Activated naive CD8-positive, alpha-beta T cell treated with anti-CD3 and anti-CD28 coated beads, Interleukin-2, amount 50 U/mL, for 16 hours (primary cell): ENCODE data around the gene LINGO1.
A peak's percentile ranks its signal among the peaks of the same experiment; 100 is the strongest.

Experiments
- DNase-seq: peaks from one replicate; pipeline ENCODE4 v3.0.0-alpha.2; 2020; ENCODE audit warnings: low read depth, low spot score

LINGO1 gene

DNA sequence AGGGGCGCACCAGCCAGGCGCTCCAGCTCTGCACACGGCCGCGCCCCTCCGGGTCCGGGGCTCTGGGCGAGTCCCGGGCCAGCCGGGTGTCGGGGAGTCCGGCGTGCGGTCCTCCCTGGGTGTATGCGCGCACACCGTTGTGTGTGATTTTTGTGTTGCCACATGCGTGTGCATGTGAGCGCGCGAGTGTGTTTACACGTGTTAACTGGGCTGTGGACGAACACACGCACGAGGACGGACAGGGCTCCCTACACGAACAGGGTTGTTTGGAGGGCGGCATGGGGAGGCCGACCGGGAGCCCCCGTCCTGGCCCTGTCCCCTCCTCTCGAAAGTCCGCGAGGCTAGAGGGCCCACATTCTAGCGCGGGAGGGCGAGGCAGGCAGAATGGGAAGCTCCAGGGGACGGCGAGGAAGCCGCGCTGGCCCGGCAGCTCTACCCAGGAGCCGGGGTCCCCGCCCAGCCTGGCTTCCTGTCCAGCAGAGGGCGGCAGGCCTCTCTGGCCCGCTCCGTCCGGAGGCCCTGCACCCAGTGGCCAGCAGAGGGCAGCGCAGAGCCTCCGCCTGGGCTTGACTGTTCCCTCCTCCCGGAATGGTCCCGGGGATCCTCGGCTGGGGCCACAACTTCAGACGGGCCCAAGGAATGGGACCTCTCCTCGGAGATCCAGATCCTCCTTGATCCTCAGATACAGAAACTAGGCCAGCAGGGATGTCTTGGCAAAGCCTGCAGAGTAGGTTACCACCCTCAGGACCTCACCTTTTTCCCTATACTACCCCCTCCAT, 611 bp upstream of the LINGO1 start:
- peak; percentile 8 for DNase-seq

DNA sequence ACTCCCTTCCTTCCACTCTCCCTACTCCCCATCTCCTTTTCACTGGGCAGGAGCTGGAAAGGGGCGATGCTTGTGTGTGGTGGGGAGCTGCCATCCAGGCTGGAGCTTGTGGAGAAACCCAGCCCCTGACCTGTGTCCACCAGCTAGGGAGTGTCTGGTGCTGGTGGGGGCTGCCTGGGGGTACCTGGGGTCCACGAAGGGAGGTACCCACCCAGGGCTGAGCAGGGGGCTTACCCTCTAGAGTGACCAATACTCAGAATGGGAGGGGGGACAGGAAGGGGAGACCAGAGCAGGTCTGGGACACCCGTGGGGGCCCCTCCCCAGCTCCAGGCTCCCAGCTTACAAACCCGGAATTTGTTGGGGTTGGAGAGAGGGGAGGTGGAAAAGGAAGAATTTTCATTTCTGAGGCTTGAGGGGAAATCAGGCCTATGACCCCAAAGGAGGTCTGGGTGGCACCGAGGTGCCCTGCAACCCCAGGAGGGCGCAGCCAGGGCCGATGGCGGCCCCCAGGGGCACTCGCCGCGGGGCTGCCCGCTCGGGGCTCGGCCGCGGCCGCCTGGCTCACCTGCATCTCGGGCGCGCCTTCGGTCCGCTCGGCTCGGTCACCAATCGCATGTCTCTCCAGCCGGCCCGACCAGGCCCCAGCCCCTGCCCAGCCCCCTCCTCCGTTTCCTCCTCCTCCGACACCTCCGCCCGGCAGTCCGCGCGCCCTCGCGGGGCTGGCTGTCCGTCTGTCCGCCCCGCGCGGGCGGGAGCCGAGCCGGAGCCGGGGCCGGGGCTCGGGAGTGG, 773 bp downstream of the LINGO1 start:
- DNase-seq: no peak

DNA sequence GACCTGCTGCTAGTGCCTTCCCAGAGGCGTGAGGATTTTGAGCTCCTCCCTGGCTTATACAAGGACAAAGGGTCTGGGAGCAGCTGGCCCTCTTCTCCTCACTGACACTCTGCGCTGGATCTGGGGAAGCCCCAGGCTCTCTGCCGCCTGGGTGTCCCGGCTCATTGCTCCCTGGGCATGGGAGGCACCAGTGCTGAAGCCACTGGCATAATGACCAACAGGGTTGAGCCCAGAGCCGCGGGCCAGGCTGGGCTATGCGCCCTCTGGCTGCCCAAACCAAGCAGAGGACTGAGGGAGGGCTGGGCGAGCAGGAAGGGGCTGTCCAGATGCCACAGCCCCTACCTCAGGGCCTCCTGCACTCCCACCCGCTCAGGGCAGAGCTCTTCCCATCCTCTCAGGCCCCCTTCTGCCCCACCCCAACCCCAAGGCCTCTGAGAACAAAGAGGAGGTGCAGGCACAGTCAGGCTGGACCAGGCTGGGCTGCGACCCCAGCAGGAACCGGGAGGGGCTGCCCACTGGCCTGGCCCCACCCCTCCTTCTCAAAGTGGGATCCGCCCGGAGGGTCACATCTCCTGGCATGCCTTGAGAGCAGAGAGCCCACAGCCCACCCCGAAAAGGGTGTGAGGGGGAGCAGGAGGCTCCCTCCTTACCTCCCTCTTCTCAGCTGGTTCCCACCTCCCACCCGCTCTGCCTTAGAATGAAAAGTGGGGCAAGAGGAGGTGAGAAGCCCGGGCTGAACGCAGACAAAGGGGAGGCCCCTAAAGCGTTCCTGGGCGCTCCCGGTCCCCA, 1.6 kb downstream of the LINGO1 start:
- DNase-seq: no peak

DNA sequence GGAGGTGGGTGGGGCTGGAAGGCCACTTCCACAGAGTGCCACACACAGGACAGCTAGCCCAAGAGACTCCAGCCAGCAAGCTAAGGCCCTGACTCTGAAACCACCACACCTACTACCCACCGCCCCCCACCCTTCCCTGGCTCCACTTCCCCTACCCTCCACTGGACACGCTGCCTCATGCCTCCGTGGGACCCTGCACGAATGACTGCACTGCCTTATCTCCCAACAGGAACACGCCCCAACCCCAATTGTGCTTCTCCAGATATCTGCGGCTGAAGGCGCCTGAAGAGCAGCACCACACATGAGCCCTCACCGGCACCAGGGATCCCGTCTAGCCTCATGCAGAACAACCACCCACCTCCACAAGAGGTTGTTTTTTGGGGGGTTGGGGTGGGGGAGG, 2.7 kb downstream of the LINGO1 start:
- no peak for DNase-seq

DNA sequence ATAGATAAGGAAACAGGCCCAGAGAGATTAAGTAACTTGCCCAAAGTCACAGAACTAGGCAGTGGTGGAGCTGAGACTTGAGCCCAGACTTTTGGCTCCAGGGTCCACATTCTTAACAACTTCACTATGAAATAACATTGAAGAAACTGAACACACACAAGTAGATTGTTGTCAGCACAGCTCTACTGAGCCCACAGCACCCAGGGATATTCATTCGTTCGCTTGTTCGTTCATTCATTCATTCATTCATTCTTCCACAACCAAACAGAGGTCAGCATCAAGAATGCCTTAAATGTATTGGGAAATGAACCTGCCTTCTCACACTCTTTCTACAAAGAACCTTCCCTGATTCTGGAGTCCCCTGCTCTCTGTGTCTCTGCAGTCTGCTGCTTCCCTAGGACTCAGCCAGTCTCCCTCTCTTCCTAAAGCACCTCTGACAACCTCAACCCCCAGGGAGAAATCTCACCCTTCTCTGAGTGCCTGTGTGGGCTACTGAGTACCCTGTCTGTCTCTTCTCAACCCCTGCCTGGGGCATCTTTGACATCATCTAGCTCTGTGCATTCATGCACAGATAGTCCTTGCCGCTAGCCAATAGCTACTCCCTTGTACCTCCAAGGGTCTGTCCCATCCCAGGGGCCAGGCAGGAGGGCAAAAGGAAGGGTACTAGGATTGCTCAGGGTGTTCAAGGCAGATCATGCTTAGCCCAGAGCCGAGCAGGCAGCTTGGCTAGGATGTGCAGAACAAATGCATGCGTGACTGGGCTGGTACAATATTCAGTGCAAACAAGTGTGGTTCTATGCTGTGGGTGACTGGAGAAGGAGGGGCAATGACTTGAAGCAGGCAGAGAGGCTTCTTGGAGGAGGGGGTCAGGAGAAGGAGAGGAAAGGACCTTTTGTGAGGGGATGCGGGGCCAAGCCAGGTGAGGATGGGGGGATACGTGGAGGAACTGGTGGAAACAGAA, 3.4 kb downstream of the LINGO1 start:
- no peak for DNase-seq

DNA sequence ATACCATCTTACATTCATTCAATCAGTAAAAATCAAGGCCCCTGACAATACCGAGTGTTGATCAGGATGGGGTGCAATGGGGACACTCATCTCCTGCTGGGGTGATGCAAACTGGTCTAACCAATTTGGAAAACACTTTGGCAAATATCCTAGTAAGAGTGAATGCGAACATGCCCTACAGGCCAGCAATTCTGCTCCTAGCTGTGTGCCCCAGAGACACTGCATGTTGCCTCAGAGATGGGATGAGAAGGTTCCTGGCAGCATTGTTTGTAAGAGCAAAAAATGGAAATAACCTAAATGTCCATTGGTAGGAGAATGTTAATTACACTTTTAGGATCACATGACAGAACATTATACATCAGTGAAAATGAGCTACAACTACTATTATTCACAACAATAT, 4.7 kb downstream of the LINGO1 start:
- DNase-seq: no peak

DNA sequence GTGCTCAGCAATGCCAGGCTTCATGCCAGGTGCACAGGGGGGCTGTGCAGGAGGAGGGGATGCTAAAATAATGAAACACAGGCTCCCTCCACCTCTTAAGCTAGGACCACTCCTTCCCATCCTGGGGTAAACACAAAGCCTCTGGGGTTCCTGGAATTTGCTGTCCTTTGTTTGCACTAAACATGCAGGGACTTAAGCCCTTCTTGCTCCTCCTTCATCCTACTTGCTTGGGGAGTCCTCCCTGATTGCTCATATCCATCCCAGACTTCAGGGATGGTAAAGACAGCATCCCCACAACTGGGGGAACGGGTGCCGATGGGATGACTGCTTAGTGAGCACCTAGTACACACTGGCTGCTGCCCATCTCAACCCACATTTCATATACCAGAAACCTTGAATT, 5.1 kb downstream of the LINGO1 start:
- no peak for DNase-seq

DNA sequence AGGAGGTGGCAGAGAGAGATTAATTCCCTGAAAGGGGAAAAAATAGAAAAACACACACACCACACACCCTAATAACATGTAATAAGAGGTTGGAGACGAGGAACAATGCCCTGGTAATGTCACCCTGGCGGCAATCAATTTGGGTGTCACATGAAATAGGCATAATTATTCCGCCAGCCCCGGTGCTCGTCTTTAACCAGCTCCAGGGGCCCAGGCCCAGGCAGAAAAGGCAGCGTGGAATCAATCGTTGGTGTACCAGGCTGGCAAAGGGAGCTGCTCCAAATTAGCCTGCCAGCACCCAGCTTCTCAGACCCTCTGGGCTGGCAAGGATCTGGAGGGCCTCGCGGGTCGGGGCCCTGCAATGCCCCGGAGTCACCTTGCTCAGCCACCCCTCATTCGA, 5.6 kb downstream of the LINGO1 start:
- DNase-seq: no peak

DNA sequence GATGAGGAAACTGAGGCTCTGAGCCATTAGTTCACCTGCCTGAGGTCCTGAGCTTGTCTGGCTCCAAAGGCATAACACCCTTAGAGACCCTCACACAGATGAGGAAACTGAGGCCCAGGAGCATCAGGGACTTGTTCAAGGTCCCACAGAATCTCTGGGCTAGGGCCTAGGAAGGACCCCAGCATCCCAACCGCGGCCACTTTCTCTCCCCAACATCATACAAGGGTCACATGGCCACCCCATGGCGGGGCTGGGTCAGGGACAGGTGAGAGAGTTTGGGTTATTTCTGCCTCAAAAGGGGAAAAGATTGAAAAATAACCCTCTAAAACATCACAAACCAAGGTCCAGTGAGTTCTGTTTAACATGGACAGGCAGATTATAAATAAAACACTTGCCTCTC, 6.7 kb downstream of the LINGO1 start:
- no peak for DNase-seq

DNA sequence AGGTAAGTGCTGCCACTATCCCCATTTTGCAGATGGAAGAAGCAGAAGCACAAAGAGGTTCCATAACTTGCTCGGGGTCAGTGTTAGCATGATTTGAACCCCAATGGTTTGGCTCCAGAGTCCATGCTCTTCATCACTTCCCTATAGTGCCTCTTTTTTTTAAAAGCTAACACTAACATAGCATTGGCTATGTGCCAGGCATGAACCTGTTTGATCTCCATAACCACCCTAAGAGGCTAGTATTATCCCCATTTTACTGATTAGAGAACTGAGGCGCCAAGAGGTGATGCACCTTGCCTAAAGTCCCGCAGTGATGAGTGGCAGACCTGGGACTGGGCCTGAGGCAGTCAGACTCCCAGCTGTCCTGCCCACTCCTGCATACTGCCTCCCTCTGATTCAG, 7.3 kb downstream of the LINGO1 start:
- no peak for DNase-seq

DNA sequence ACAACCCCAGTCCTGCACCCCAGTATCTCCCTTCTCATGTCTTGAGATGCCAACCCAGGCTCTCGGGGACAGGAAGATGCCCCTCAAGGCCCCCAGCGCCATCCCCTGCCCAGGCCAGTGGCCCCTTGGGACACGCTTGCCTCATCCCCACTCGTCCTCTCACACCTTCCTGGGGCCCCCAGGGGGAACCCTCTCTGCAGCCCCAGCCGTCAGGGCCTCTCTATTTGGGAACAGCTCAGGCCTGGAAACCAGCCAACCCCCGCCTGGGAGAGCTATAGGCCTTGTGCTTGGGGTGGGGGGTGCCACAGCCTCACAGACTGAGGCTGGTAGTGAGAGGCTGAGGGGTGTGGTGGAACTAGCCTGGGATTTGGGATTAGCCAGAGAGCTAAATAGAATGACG, 7.8 kb downstream of the LINGO1 start:
- no peak for DNase-seq

DNA sequence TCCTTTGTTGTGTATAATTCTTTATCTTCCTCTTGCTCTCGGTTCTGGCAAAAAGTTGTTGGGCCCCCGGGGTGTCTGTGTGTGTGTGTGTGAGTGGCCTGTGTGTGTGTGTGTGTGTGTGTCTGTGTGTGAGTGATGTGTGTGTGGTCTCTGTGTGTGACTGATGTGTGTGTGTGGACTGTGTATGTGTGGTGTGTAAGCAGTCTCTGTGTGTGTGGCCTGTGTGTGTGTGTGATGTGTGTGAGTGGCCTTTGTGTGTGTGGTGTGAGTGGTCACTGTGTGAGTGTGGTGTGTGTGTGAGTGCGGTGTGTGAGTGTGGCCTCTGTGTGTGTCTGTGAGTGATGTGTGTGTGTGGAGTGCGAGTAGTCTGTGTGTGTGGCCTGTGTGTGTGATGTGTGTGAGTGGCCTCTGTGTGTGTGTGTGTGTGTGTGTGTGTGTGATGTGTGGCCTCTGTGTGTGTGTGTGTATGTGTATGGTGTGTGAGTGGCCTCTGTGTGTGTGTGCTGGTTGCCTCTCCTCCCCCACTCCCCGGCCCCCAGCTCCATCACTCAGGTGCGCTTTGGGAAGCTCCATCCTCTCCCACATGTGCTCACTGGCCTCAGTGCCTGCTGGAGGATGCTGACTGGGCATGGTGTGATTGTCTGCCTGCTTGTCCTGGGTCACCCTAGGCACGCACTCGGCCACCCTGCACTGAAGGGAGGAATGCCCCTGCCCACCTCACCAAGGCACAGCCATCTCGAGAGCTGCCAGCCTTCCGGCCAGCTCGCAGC, 8.8 kb downstream of the LINGO1 start:
- no peak for DNase-seq

DNA sequence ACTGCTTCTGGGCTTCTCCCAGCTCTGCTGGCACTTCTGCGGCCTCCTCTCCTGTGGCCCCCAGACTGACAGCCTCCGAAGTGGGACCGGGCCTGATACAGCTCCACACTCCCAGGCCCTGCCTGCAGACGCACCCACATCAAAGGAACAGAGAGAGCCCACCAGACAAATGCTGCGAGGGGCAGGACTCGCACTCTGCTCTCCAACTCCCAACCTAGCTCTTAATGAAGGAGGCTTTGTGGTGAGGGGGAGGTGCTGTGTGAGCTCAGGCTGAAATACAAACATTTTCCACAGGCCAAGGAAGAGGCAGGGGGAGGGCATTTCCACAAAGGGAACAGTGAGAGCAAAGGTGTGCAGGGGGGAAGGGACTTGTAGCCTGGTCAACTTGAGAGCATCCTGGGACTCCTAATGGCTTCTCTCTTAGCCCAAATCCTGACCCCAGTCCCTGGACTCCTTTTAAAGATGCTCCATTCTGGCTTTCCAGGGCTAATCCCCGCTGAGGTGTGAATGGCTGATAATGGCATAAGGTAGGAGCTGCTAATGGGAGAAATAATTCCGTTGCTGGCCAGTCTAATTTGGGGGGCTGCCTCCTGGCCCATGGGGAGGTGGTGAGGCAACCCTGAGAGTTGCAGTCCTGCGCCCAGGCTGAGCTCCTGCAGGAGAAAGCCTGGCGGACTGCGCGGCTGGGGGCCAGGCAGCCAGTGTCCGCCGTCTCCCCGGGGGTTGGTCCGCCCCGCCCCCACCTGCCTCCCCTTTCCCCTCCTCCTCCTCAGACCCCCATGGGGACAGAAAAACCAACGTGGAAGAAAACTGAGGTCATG, 9.6 kb downstream of the LINGO1 start:
- no peak for DNase-seq

DNA sequence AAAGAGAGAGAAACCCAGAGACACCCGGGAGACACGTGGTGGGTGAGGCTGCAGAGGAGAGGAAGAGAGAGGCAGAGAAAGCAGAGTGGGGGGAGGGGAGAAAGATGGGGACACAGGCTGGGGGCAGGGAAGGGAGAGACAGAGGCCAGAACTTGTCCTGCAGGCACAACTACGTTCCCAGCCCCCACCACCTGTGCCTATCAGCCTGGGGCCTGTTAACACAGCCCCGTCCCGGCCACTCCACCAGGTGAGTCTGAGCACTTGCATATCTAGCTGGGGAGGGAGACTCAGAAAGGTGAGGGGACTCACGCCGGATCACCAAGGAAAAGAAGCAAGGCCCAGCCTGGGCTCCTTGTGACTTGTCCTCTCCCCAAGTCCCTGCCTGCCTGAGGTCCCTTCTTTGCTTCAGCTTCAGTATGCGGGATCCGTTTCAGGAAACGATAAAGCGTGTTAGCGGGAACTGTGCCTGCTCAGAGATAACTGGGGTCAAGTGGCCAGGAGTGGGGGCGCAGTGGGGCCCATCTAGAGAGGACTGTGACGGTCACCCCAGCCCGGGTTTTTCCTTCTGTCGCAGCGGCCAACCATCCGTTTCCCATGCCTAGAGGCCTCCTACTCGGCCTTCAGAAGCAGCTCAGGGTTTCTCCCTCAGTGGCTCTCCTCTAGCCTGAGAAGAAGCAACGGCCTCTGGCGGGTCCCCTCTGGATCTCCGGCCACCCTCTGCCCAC, 10.3 kb downstream of the LINGO1 start:
- no peak for DNase-seq

DNA sequence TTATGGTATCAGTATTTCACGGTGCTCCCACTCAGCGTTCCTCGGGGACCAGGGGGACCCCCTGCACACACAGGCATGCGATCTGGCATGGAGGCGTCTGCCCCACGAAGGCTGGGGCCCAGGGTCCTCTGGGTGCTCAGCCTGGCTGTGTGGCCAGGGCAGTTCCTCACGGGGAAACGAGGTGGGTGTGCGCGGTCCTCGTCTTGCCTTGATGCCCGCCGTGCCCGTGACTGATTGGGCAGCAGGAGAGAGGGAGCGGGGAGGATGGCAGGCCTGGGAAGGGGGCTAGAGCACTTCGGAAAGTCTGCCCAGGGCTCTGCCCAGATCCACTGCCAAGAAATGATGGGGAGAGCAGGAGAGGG, 10.9 kb downstream of the LINGO1 start:
- DNase-seq: no peak

DNA sequence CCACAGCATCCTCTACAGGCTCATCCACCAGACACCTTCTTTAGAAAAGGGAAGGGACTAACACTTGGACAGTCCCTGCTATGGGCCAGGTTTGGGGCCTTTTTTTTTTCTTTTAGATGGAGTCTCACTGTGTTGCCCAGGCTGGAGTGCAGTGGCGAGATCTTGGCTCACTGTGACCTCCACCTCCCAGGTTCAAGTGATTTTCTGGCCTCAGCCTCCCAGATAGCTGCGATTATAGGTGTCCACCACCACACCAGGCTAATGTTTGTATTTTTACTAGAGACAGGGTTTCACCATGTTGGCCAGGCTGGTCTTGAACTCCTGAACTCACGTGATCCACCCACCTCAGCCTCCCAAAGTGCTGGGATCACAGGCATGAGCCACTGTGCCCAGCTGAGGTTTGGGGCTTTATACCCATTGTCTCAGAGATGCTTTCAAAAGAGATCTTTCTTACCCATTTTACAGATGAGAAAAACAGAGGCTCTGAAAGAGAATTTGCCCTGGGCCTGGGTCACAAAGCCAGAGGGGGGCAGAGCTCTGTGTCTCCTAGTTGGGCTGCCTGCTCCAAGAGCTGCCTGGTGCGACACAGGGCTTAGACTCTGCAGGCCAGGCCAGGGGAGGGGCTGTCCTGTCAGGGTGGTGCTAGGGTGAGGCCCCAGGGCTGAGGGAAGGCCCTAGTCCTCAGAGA, 11.6 kb downstream of the LINGO1 start:
- DNase-seq: no peak

DNA sequence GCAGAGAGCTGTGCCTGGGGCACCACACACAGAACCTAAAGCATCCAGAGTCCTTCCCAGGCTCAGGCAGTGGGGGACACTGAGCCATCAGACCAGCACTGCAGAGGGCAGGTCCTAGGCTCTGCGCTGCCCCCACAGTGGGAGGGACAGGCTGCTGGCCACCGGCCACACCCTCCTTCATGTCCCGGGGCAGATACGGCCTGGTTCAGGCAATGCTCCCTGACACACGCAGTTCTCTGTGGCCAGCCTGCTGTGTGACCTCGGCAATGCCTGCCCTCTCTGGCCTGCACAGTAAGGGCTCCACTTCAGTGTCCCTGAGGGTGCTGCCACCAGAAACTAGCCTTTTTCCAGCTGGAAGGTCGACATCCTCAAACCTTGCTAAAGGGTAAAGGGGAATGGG, 12.4 kb downstream of the LINGO1 start:
- no peak for DNase-seq

DNA sequence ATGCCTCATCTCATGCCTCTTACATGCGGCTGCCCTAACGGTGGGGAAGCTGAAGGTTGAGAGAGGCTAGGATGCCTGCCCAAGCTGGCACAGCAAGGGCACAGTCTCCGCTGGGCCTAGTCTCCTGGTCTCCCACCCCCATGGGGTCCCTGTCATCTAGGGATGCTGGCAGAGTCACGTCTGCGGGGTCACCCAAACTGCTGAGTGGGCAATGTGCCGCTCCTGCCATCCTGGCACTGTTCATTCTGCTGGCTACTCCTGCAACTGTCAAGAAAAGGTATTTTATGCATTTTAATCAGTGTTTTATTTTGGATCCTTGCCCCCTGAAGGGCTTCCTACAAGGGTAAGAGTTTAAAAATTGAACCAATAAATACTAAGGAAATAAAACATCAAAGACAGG, 12.8 kb downstream of the LINGO1 start:
- no peak for DNase-seq
